ENCODE data around the gene RNF31. TPM values are rescaled to one million over a fixed set of nuclear protein-coding genes. Genes with fewer than 3 reads are reported as not detected.

Gene RNF31
- total RNA-seq, 2 donors from 2014 or later = 73.8 to 76.9 TPM

DNA sequence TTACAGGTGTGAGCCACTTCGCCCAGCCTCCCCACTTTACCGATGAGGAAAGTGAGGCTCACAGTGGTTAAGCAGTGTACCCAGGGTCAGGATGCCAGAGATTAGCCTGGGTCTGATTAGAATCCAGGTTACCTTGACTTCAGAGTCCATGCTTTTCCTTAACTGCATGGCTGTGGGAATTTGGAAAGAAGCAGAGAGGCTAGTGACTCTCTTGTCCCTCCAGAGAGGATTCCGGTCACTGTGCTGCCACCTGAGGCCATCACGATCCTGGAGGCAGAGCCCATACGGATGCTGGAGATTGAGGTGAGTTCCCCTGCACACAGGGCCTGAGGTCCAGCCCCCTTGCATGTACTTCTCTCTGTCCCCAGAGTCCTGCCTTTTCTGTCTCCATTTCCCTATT lies 29.3 kb downstream of the RNF31 start:
- TF ChIP-seq POLR2AphosphoS5 (IDR thresholded peaks at IDR 0.05) (no peak), POLR2A (IDR thresholded peaks at IDR 0.05) (no peak)
- TF ChIP-seq, protein P1, sequence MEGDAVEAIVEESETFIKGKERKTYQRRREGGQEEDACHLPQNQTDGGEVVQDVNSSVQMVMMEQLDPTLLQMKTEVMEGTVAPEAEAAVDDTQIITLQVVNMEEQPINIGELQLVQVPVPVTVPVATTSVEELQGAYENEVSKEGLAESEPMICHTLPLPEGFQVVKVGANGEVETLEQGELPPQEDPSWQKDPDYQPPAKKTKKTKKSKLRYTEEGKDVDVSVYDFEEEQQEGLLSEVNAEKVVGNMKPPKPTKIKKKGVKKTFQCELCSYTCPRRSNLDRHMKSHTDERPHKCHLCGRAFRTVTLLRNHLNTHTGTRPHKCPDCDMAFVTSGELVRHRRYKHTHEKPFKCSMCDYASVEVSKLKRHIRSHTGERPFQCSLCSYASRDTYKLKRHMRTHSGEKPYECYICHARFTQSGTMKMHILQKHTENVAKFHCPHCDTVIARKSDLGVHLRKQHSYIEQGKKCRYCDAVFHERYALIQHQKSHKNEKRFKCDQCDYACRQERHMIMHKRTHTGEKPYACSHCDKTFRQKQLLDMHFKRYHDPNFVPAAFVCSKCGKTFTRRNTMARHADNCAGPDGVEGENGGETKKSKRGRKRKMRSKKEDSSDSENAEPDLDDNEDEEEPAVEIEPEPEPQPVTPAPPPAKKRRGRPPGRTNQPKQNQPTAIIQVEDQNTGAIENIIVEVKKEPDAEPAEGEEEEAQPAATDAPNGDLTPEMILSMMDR (IDR thresholded peaks at IDR 0.05) = no peak
- Histone ChIP-seq H3K9me3 (no peaks in the 10 kb centered on the region), H3K4me3 (no peak overlapping the region), H3K27me3 (replicated peaks; ENCODE audit: insufficient read depth) (no peaks in the 10 kb centered on the region), H3K4me1 (replicated peaks) (peaks cover 3% of the 10 kb centered on the region), H3K27ac (no peak overlapping the region), H3K36me3 (no peaks in the 10 kb centered on the region)
- DNase-seq (ENCODE audit: low spot score) = no peak
- 90% methylated on average over 5 of the region's 5 CpGs for WGBS
- intact Hi-C loops (cut with DNase I) = no loop called here

DNA sequence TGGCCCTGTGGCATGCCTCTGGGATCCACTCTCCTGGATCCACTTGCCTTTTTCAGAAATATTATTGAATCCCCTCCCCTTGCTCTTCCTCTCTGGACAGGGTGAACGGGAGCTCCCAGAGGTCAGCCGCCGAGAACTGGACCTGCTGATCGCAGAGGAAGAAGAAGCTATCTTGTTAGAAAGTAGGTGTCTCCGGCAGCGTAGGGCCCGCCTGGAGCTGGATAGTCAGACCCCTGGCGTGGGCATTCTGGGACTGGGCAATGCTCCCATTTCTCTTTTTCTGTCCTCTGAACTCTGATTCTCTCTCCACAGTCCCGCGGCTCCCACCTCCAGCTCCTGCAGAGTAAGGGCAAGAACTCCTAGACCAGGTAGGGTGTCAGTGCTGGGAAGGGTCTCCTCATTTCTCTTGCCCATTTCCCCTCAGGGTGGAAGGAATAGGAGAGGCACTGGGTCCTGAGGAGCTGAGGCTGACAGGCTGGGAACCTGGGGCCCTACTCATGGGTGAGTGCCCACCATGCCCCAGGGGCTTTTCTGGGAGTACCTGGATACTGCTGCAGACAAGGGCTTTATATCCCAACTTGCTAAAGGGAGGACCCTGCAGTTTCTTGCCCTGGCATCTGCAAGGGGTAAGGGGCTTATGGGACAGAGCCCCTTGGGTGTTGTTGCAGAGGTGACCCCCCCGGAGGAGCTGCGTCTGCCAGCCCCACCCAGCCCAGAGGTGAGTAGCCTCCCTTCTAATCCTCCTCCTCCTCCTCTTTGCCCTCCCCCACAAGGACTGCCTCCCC lies 29.9 kb downstream of the RNF31 start:
- H3K36me3 ChIP-seq = no peaks in the 10 kb centered on the region
- H3K4me3 ChIP-seq = no peak overlapping the region
- H3K27me3 ChIP-seq (replicated peaks; ENCODE audit: insufficient read depth) = no peaks in the 10 kb centered on the region
- DNase-seq (ENCODE audit: low spot score) = no peak
- intact Hi-C loops (cut with DNase I) = no loop called here
- no peak for TF ChIP-seq POLR2A (IDR thresholded peaks at IDR 0.05)
- no peak for TF ChIP-seq POLR2AphosphoS5 (IDR thresholded peaks at IDR 0.05)
- TF ChIP-seq, protein P1 (IDR thresholded peaks at IDR 0.05) = no peak
- H3K4me1 ChIP-seq (replicated peaks) = peaks cover 3% of the 10 kb centered on the region
- no peaks in the 10 kb centered on the region for H3K9me3 ChIP-seq
- WGBS = 92% methylated on average over 12 of the region's 12 CpGs
- H3K27ac ChIP-seq = no peak overlapping the region

DNA sequence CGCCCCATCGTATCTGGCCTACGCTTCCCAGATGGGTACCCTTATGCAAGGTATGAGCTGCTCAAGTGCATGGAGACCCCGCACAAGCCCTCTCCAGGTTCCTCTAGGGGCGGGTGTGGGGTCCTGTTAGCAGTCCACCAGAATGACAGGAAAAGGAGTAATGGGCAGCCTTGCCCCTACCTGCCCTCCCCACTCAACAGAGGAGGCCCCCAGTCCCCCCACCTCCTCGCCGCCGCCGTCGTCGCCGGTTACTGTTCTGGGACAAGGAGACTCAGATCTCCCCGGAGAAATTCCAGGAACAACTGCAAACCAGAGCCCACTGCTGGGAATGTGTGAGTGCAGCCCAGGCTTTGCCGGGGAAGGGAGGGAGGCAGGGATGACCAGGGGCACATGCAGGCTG lies 30.6 kb downstream of the RNF31 start:
- Histone ChIP-seq H3K4me3 (no peak overlapping the region), H3K9me3 (no peaks in the 10 kb centered on the region), H3K27me3 (replicated peaks; ENCODE audit: insufficient read depth) (no peaks in the 10 kb centered on the region), H3K27ac (no peak overlapping the region), H3K4me1 (replicated peaks) (peaks cover 3% of the 10 kb centered on the region), H3K36me3 (no peaks in the 10 kb centered on the region)
- intact Hi-C loops (cut with DNase I) = no loop called here
- no peak for DNase-seq (ENCODE audit: low spot score)
- TF ChIP-seq POLR2AphosphoS5 (IDR thresholded peaks at IDR 0.05) = no peak
- TF ChIP-seq POLR2A (IDR thresholded peaks at IDR 0.05) = no peak
- TF ChIP-seq, protein P1 (IDR thresholded peaks at IDR 0.05) = no peak
- 88% methylated on average over 14 of the region's 14 CpGs for WGBS

DNA sequence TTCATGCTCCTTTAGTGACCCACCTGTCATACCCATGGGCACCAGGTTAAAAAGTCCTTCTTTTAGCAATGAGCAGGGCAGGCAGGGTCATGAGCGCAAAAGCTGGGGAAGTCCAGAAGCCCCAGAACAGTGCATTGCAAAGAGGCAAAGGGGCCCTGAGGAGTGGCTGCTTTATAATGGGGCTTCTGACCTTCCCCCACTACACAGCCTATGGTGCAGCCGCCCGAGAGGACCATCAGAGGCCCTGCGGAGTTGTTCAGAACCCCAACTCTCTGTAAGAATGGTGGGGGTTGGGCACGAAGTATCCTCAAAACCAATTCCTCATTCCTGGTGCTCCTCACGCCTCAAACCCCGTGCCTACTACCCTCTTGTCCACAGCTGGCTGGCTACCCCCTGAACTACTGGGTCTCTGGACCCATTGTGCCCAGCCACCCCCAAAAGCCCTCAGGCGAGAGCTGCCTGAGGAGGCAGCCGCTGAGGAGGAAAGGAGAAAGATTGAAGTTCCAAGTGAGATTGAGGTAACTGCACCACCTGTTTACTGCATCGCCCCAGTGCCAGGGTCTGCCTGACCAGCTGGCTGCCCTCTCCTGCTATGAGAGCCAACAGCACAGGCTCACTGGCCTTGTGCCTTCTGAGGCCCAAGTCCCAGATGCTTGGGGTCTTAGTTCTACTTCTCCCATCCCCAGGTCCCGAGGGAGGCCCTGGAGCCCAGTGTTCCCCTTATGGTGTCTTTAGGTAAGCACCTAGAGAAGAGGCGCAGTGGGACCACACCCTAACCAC lies 31.3 kb downstream of the RNF31 start:
- Histone ChIP-seq H3K9me3 (no peaks in the 10 kb centered on the region), H3K4me3 (no peak overlapping the region), H3K27me3 (replicated peaks; ENCODE audit: insufficient read depth) (no peaks in the 10 kb centered on the region), H3K27ac (no peak overlapping the region), H3K36me3 (no peaks in the 10 kb centered on the region), H3K4me1 (replicated peaks) (peaks cover 3% of the 10 kb centered on the region)
- no peak for DNase-seq (ENCODE audit: low spot score)
- TF ChIP-seq POLR2AphosphoS5 (IDR thresholded peaks at IDR 0.05) = no peak
- TF ChIP-seq, protein P1 (IDR thresholded peaks at IDR 0.05) = no peak
- intact Hi-C loops (cut with DNase I) = no loop called here
- whole genome bisulfite sequencing = 77% methylated on average over 10 of the region's 12 CpGs
